ENCODE results near the gene CMKLR1.

- TF ChIP-seq CTCF (IDR thresholded peaks at IDR 0.05) = no peak
- no peak for TF ChIP-seq EZH2 (IDR thresholded peaks at IDR 0.05; ENCODE audit: borderline replicate concordance, insufficient read depth, low read depth, low read length, poor library complexity, severe bottlenecking)
These were observed 3.9 kb upstream of the CMKLR1 start for GRCh38 chr12:108342985-108343384.

Measured in B cell (primary cell).